Heart right ventricle (tissue), 16 donors: ENCODE data around the gene TMTC2. TPM values are rescaled to one million over a fixed set of nuclear protein-coding genes. Genes with fewer than 3 reads are reported as not detected.

Experiments used
- ATAC-seq, 8 donors: fragments of 200-7000 bp; cut with Tn5 transposase; one replicate each; pipeline ENCODE4 v1.9.1; 2020; ENCODE audit warnings: mild to moderate bottlenecking in 8 of 8, moderate library complexity in 8 of 8, moderate number of reproducible peaks in 1 of 8
- DNase-seq, 2 donors: peaks; one replicate each; pipeline ENCODE4 v3.0.0-alpha.2; 2020
- H3K27ac ChIP-seq, 10 donors: fragments of 200-600 bp; sonication (generic) in 2 of 10; one replicate each; pipeline versions ENCODE4 v1.5.0 to v1.8.0; 2020 to 2022; ENCODE audit warnings: mild to moderate bottlenecking in 3 of 10
- H3K27me3 ChIP-seq, 7 donors: fragments of 200-600 bp; one replicate each; pipeline ENCODE4 v1.8.0; 2021 to 2022; ENCODE audit warnings: mild to moderate bottlenecking in 2 of 7
- H3K36me3 ChIP-seq, 9 donors: fragments of 200-600 bp; sonication (generic) in 1 of 9; one replicate each; pipeline versions ENCODE4 v1.5.0 to v1.8.0; 2020 to 2022; ENCODE audit warnings: mild to moderate bottlenecking in 2 of 9
- H3K4me1 ChIP-seq, 9 donors: fragments of 200-600 bp; sonication (generic) in 1 of 9; one replicate each; pipeline versions ENCODE4 v1.5.0 to v1.8.0; 2020 to 2022; ENCODE audit warnings: mild to moderate bottlenecking in 4 of 9
- H3K4me3 ChIP-seq, 10 donors: fragments of 200-600 bp; sonication (generic) in 2 of 10; one replicate each; pipeline versions ENCODE4 v1.5.0 to v1.8.0; 2020 to 2022; ENCODE audit warnings: mild to moderate bottlenecking in 7 of 10, moderate library complexity in 2 of 10
- H3K9me3 ChIP-seq, 11 donors: fragments of 200-600 bp in 10 of 11; sonication (generic) in 2 of 11; one replicate each; pipeline versions ENCODE4 v1.5.0 to v1.8.0; 2013 to 2022; ENCODE audit warnings: mild to moderate bottlenecking in 2 of 11, control low read depth in 1 of 11, moderate library complexity in 1 of 11
- WGBS, 2 donors: extraction: QIAGEN DNeasy Blood & Tissue Kit; methylation state at CpG; one replicate each; pipeline ENCODE4 v1.1.7; 2013; ENCODE audit warnings: inconsistent platforms in 1 of 2; 5-methylcytosine and 5-hydroxymethylcytosine counted together
- intact Hi-C, 10 donors: fragments of 100-400 bp; cut with DNase I; formaldehyde crosslinking; loops; one replicate each; pipeline versions ENCODE4 v1.11.1 to v1.14.2; 2022
- polyA plus RNA-seq, 2 donors: library from polyadenylated mRNA; stranded (reverse); fragments of 200-250 nt; gene quantifications; one replicate each; pipeline ENCODE4 v1.2.3, GENCODE V29; 2013
- total RNA-seq, 10 donors: library from RNA; stranded (reverse); fragmentation: NEBNext Ultra II Directional in 3 of 10; extraction: Animal tissue kit (Norgen Biotek cat#: 25700) in 3 of 10; gene quantifications; one replicate each; pipeline versions ENCODE4 v1.2.1 to v1.2.4, GENCODE V29; 2021 to 2023
- TF ChIP-seq, protein P1 (sequence below), 9 donors: fragments of 200-600 bp; sonication (generic) in 2 of 9; IDR thresholded peaks; one replicate each; pipeline versions ENCODE4 v1.5.0 to v1.8.0; 2021 to 2022; ENCODE audit warnings: antibody characterized with exemption in 9 of 9, mild to moderate bottlenecking in 5 of 9, moderate library complexity in 1 of 9
- donor health status: Arrhythmogenic right ventricular cardiomyopathy.
- donor health status: ischemic (EF 13 %, LVEDD 7.1; RV severe dilation, severe dysfunction).
- donor health status: healthy with polysubstance abuse.
- donor health status: DM: no; HTN: yes; CAD: no.
- donor health status: DM: no; HTN: no; CAD: no.
- donor health status: ischemic (EF 25% LVEDD 6.9; RV normal size, moderate dysfunction).
- donor health status: ischemic (EF 25% LVEDD 5.7; RV mildly dilated, moderate dysfunction).
- donor health status: healthy.
- donor health status: DM: yes; HTN: yes; CAD: no.
- donor health status: Ischemic cardiomyopathy.
- donor health status: ischemic (EF 35%, LVEDD 5.7; RV mildly dilated, moderate dysfunction).
- donor health status: nonischemic (EF 11% LVEDD 7.7; RV severe dilation, severe dysfunction).
- donor health status: DM: yes; HTN: yes; CAD: no.
- donor health status: PGD.
- donor health status: ischemic (EF 29% LVEDD 5.4; RV normal size, mild dysfunction).
- donor health status: nonischemic (EF 23%, LVEDD 6.1; RV moderate dilation, normal function).

The TMTC2 gene
- total and polyA plus RNA-seq, 12 donors: 1.6 to 4.4 (median 2.6) TPM

DNA sequence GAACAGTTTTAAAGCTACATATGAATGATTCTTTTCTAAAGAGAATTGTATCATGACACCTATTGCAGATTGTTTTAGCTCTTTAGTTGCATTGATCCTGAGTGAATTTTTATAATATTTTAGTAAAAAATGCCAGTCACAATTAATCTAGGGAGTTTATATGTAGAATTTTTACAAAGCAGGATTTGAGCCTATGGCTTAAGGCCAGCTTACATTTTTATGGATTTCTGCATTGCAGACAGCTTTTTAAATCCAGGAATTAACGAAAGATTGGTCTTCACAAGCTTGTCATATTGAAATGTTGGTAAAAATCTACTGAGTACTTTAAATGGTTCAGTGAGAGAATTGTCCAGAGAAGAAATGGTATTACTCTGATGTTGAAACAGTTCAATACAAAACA, 358.0 kb downstream of the TMTC2 start:
- no peak overlapping the region for H3K4me3 ChIP-seq
- no peak overlapping the region for H3K27ac ChIP-seq
- TF ChIP-seq, protein P1, sequence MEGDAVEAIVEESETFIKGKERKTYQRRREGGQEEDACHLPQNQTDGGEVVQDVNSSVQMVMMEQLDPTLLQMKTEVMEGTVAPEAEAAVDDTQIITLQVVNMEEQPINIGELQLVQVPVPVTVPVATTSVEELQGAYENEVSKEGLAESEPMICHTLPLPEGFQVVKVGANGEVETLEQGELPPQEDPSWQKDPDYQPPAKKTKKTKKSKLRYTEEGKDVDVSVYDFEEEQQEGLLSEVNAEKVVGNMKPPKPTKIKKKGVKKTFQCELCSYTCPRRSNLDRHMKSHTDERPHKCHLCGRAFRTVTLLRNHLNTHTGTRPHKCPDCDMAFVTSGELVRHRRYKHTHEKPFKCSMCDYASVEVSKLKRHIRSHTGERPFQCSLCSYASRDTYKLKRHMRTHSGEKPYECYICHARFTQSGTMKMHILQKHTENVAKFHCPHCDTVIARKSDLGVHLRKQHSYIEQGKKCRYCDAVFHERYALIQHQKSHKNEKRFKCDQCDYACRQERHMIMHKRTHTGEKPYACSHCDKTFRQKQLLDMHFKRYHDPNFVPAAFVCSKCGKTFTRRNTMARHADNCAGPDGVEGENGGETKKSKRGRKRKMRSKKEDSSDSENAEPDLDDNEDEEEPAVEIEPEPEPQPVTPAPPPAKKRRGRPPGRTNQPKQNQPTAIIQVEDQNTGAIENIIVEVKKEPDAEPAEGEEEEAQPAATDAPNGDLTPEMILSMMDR (IDR thresholded peaks at IDR 0.05): no peak
- ATAC-seq (no peak), DNase-seq (no peak)
- no peaks in the 10 kb centered on the region for H3K27me3 ChIP-seq
- H3K4me1 ChIP-seq: no peaks in the 10 kb centered on the region
- intact Hi-C loops: loop anchor here in 1 of 10 donors (5.0 kb wide), 1 partner anchor 1002 kb away; no protein-coding TSS in a partner anchor
- peaks cover 0 to 4% (median 0%) of the 10 kb centered on the region in 11 donors for H3K9me3 ChIP-seq
- 81 to 93% methylated on average over 1 of the region's 1 CpG for WGBS, 2 donors
- no peaks in the 10 kb centered on the region for H3K36me3 ChIP-seq

DNA sequence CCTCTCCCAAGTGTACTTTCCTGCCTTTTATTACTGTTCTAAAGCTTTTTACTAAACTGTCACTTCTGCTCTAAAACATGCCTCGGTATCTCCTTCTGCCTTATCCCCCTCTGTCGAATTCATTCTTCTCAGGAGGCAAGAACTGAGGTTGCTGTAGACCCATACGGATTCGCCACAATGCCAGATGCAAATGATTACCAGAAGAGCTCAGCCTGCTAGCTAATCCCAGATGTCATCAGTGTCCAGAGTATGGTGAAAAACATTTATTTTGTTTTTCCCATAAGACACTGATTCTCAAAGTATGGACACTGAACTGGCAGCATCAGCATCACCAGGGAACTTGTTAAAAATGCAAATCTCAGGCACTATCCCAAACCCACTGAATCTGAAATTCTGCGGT, 359.3 kb downstream of the TMTC2 start:
- H3K9me3 ChIP-seq: peaks cover 0 to 4% (median 0%) of the 10 kb centered on the region in 11 donors
- H3K27me3 ChIP-seq: no peaks in the 10 kb centered on the region
- no peaks in the 10 kb centered on the region for H3K4me1 ChIP-seq
- no peak for DNase-seq
- TF ChIP-seq, protein P1 (IDR thresholded peaks at IDR 0.05): no peak
- peaks cover 0 to 4% (median 0%) of the 10 kb centered on the region in 9 donors for H3K36me3 ChIP-seq
- H3K4me3 ChIP-seq: no peak overlapping the region
- intact Hi-C loops: no loop called here
- no peak overlapping the region for H3K27ac ChIP-seq
- WGBS, 2 donors: 94 to 95% methylated on average over 5 of the region's 5 CpGs
- no peak for ATAC-seq

DNA sequence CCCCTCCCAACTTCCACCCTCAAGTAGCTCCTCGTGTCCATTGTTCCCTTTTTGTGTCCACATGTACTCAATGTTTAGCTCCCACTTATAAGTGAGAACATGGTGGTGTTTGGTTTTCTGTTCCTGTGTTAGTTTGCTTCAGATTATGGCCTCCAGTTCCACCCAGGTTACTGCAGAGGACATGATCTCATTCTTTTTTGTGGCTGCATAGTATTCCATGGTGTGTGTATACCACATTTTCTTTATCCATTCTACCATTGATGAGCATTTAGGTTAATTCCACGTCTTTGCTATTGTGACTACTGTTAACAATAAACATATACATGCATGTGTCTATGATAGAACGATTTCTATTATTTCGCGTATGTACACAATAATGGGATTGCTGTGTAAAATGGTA, 362.6 kb downstream of the TMTC2 start:
- Histone ChIP-seq H3K27ac (no peak overlapping the region), H3K4me1 (no peaks in the 10 kb centered on the region), H3K27me3 (no peaks in the 10 kb centered on the region), H3K36me3 (peaks cover 0 to 4% (median 0%) of the 10 kb centered on the region in 9 donors), H3K9me3 (peaks cover 0 to 4% (median 0%) of the 10 kb centered on the region in 11 donors), H3K4me3 (no peak overlapping the region)
- no peak for ATAC-seq
- TF ChIP-seq, protein P1 (IDR thresholded peaks at IDR 0.05): no peak
- intact Hi-C loops: no loop called here
- WGBS, 2 donors: 95 to 98% methylated on average over 5 of the region's 5 CpGs
- no peak for DNase-seq

DNA sequence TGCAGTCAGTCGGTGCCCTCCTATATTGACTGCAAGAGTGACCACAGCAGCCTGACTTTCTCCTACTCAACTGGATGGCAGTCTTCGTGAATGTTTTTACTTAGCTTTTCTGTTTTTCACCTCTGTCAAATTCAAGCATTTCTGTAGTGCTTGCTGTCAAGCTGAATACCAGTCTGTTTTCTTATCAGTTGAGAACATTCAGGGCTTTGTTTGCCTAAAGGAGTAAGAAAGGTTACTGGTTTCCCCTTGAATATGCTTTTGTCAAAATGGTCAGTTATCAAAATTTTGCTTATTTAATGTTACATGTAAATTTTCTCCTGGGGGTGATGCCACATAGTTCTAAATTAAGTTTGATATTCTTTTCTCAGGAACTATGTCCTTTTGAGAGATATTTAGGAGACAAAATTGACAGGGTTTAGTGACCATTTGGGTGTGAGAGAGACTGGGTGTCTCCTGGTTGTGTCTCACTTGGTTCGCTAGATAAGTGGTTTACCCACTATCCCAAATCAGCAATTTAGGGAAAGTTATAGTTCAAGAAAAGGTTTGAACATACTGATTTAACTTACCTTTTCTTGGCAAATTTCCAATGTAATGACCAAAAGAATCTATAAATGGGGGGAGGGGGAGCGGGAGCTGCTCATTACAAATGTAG, 366.3 kb downstream of the TMTC2 start:
- no peak for ATAC-seq

More for the DNA sequence above, 366.3 kb downstream of the TMTC2 start:
- no peak for DNase-seq
- TF ChIP-seq, protein P1 (IDR thresholded peaks at IDR 0.05): no peak
- no peak overlapping the region for H3K4me3 ChIP-seq
- intact Hi-C loops: no loop called here
- H3K4me1 ChIP-seq: no peaks in the 10 kb centered on the region
- peaks cover 0 to 4% (median 0%) of the 10 kb centered on the region in 9 donors for H3K36me3 ChIP-seq
- WGBS, 2 donors: 81 to 83% methylated on average over 4 of the region's 4 CpGs
- H3K27me3 ChIP-seq: no peaks in the 10 kb centered on the region
- no peak overlapping the region for H3K27ac ChIP-seq
- H3K9me3 ChIP-seq: peaks cover 0 to 4% (median 0%) of the 10 kb centered on the region in 11 donors
